ACHN (cell line): ENCODE data around the gene ISLR2.
"Not testable (repeated sequence)": the region's sequence is repeated elsewhere in the genome, so short reads cannot be mapped to it uniquely, and the experiment has no call there.

Experiments
- DNase-seq: peaks from one replicate; pipeline ENCODE4 v3.0.0-alpha.2; 2015
- in situ Hi-C: cut with HindIII; loops from 2 replicates; pipeline ENCODE4 v1.10.0; 2017; ENCODE audit warnings: low sequenced_read_pairs, low pct_ligation_motif_present, low pct_unique_long_range_greater_than_20kb

ISLR2 gene

GRCh38 chr15:74144153-74144775, 13.9 kb downstream of the ISLR2 start:
- in situ Hi-C loops: no loop called here
- peak; percentile 19 for DNase-seq

- in situ Hi-C loops: no loop called here
- no peak for DNase-seq
Measured at GRCh38 chr15:74146277-74146800, 16.0 kb downstream of the ISLR2 start.

GRCh38 chr15:74147051-74147450, 16.7 kb downstream of the ISLR2 start:
- in situ Hi-C loops: no loop called here
- no peak for DNase-seq

- DNase-seq: no peak
- in situ Hi-C loops: no loop called here
Measured at GRCh38 chr15:74155766-74156417, 25.5 kb downstream of the ISLR2 start.

- in situ Hi-C loops: no loop called here
- no peak for DNase-seq
Measured at GRCh38 chr15:74156678-74157411, 26.5 kb downstream of the ISLR2 start.

- in situ Hi-C loops: no loop called here
- DNase-seq: no peak
Measured at GRCh38 chr15:74157868-74158827, 27.8 kb downstream of the ISLR2 start.

- in situ Hi-C loops: no loop called here
- DNase-seq: no peak
Measured at GRCh38 chr15:74158855-74159650, 28.7 kb downstream of the ISLR2 start.

- no peak for DNase-seq
- in situ Hi-C loops: no loop called here
Measured at GRCh38 chr15:74159773-74160172, 29.4 kb downstream of the ISLR2 start.

GRCh38 chr15:74160390-74160789, 30.0 kb downstream of the ISLR2 start:
- in situ Hi-C loops: not testable (repeated sequence)

GRCh38 chr15:74162195-74162536, 31.8 kb downstream of the ISLR2 start:
- in situ Hi-C loops, DNase-seq: not testable (repeated sequence)

More at GRCh38 chr15:74160390-74160789, 30.0 kb downstream of the ISLR2 start:
- DNase-seq: not testable (repeated sequence)

- in situ Hi-C loops: no loop called here
- no peak for DNase-seq
Measured at GRCh38 chr15:74165461-74165860, 35.1 kb downstream of the ISLR2 start.

GRCh38 chr15:74167891-74168331, 37.5 kb downstream of the ISLR2 start:
- no peak for DNase-seq
- in situ Hi-C loops: no loop called here

GRCh38 chr15:74168711-74169126, 38.3 kb downstream of the ISLR2 start:
- no peak for DNase-seq
- in situ Hi-C loops: no loop called here

GRCh38 chr15:74170071-74170844, 39.9 kb downstream of the ISLR2 start:
- DNase-seq: no peak
- in situ Hi-C loops: no loop called here

GRCh38 chr15:74170875-74171578, 40.6 kb downstream of the ISLR2 start:
- in situ Hi-C loops: no loop called here

GRCh38 chr15:74171965-74172541, 41.7 kb downstream of the ISLR2 start:
- in situ Hi-C loops: no loop called here

More at GRCh38 chr15:74170875-74171578, 40.6 kb downstream of the ISLR2 start:
- DNase-seq: no peak

More at GRCh38 chr15:74171965-74172541, 41.7 kb downstream of the ISLR2 start:
- DNase-seq: no peak
